Osteocyte (in vitro differentiated cells): Measurements from ENCODE around the gene E4F1. TPM values are rescaled to one million over a fixed set of nuclear protein-coding genes. Genes with fewer than 3 reads are reported as not detected.

Source experiments
- DNase-seq: peaks from one replicate; pipeline ENCODE4 v3.0.0; 2021; ENCODE audit warnings: mixed read lengths; ENCODE audit not compliant: unreplicated experiment; ENCODE audit errors: extremely low spot score
- H3K27ac Mint-ChIP-seq: one replicate; pipeline ENCODE4 v1.8.0; 2021; ENCODE audit warnings: mild to moderate bottlenecking, mixed read lengths; ENCODE audit not compliant: unreplicated experiment
- H3K27me3 Mint-ChIP-seq: one replicate; pipeline ENCODE4 v1.8.0; 2021; ENCODE audit warnings: mixed read lengths; ENCODE audit not compliant: unreplicated experiment
- H3K36me3 Mint-ChIP-seq: one replicate; pipeline ENCODE4 v1.8.0; 2021; ENCODE audit warnings: mixed read lengths; ENCODE audit not compliant: unreplicated experiment
- H3K4me1 Mint-ChIP-seq: one replicate; pipeline ENCODE4 v1.8.0; 2021; ENCODE audit warnings: mixed read lengths; ENCODE audit not compliant: unreplicated experiment
- H3K4me3 Mint-ChIP-seq: one replicate; pipeline ENCODE4 v1.8.0; 2021; ENCODE audit warnings: mild to moderate bottlenecking, moderate library complexity, mixed read lengths; ENCODE audit not compliant: unreplicated experiment
- H3K9me3 Mint-ChIP-seq: one replicate; pipeline ENCODE4 v1.8.0; 2021; ENCODE audit warnings: mixed read lengths; ENCODE audit not compliant: unreplicated experiment
- total RNA-seq: library from RNA; stranded (reverse); gene quantifications from 2 replicates; pipeline ENCODE4 v1.2.1, GENCODE V29; 2021
- TF ChIP-seq, protein P1 (sequence below): fragments of 200-600 bp; sonication (generic); IDR thresholded peaks from 2 replicates; pipeline ENCODE4 v1.5.0; 2021; ENCODE audit warnings: antibody characterized with exemption, mild to moderate bottlenecking, moderate library complexity

E4F1 gene
- total RNA-seq, 1 donor from 2014 or later: 26.9 TPM

GRCh38 chr16:2179576-2179975 is 43.8 kb upstream of the E4F1 start:
- Mint-ChIP-seq H3K9me3 (no peaks in the 10 kb centered on the region), H3K27me3 (no peaks in the 10 kb centered on the region), H3K4me1 (no peaks in the 10 kb centered on the region), H3K36me3 (peaks cover 9% of the 10 kb centered on the region), H3K27ac (no peak overlapping the region), H3K4me3 (no peak overlapping the region)
- TF ChIP-seq, protein P1, sequence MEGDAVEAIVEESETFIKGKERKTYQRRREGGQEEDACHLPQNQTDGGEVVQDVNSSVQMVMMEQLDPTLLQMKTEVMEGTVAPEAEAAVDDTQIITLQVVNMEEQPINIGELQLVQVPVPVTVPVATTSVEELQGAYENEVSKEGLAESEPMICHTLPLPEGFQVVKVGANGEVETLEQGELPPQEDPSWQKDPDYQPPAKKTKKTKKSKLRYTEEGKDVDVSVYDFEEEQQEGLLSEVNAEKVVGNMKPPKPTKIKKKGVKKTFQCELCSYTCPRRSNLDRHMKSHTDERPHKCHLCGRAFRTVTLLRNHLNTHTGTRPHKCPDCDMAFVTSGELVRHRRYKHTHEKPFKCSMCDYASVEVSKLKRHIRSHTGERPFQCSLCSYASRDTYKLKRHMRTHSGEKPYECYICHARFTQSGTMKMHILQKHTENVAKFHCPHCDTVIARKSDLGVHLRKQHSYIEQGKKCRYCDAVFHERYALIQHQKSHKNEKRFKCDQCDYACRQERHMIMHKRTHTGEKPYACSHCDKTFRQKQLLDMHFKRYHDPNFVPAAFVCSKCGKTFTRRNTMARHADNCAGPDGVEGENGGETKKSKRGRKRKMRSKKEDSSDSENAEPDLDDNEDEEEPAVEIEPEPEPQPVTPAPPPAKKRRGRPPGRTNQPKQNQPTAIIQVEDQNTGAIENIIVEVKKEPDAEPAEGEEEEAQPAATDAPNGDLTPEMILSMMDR: no peak
- no peak for DNase-seq

DNA sequence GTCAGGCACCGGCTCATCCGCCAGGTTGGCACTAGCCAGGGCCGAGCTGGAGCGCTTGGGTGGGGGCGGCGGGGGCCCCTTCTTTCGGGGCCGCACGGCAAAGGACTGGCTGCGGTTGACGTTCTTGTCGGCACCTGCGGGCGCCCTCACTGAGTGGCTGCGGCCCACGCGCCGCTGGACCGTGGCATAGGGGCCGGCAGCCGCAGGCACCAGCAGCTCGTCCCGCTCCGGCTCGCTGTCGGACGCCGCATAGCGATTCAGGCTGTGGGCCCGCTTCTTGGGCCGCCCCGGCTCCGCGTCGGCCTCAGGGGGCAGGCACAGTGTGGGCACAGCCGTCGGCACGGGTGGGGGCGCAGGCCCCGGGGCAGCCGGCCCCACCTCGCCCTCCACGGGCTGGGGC is 42.9 kb upstream of the E4F1 start:
- no peaks in the 10 kb centered on the region for H3K9me3 Mint-ChIP-seq
- no peak for DNase-seq
- no peaks in the 10 kb centered on the region for H3K4me1 Mint-ChIP-seq
- H3K27me3 Mint-ChIP-seq: no peaks in the 10 kb centered on the region
- TF ChIP-seq, protein P1: no peak
- H3K36me3 Mint-ChIP-seq: peaks cover 8% of the 10 kb centered on the region
- H3K27ac Mint-ChIP-seq: no peak overlapping the region
- no peak overlapping the region for H3K4me3 Mint-ChIP-seq

- TF ChIP-seq, protein P1: no peak
- no peak overlapping the region for H3K4me3 Mint-ChIP-seq
- H3K27ac Mint-ChIP-seq: no peak overlapping the region
- no peaks in the 10 kb centered on the region for H3K27me3 Mint-ChIP-seq
- no peaks in the 10 kb centered on the region for H3K9me3 Mint-ChIP-seq
- no peaks in the 10 kb centered on the region for H3K4me1 Mint-ChIP-seq
- no peak for DNase-seq
- H3K36me3 Mint-ChIP-seq: peaks cover 3% of the 10 kb centered on the region
Measured at GRCh38 chr16:2180962-2181923, 42.1 kb upstream of the E4F1 start.

DNA sequence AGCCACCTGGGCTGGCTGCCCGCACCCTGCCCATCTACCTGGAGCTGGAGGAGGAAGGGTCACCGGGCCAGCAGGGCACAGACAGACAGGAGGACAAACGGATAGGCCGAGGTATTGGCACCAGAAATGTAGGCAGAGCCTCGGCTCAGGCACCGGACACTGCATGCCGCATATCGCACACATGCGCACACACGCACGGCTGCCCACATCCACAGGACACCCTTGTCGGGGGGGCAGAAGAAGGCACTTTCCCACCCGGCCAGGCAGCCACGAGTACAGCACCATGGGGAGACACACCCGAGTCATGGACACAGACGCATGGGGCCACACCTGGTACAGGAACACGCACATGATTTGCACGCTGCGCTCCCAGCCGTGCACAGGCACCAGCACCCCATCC is 41.4 kb upstream of the E4F1 start:
- no peak for DNase-seq
- Mint-ChIP-seq H3K27me3 (no peaks in the 10 kb centered on the region), H3K4me3 (no peak overlapping the region), H3K9me3 (no peaks in the 10 kb centered on the region), H3K36me3 (peaks cover 2% of the 10 kb centered on the region), H3K4me1 (no peaks in the 10 kb centered on the region), H3K27ac (no peak overlapping the region)
- TF ChIP-seq, protein P1: no peak

DNA sequence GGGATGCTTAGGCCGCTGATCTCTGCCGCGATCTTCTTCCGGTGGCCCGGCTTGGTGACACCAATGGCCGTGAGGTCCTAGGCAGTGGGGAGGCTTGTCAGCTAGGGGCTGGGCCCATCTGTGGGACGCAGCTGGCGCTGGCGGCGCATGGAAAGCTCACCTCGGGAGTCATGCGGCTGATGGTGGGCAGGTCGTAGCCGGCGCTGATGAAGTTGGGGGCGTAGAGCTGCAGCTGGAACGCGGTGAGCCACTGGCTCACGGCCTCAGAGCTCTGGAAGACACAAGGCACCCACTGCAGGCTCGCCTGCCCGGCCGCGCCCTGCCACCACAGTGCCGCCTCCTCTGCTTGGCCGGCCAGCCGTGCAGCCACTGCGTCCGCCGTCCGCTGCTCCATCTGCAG is 39.7 kb upstream of the E4F1 start:
- no peaks in the 10 kb centered on the region for H3K36me3 Mint-ChIP-seq
- no peaks in the 10 kb centered on the region for H3K27me3 Mint-ChIP-seq
- TF ChIP-seq, protein P1: no peak
- no peak overlapping the region for H3K27ac Mint-ChIP-seq
- H3K4me3 Mint-ChIP-seq: no peak overlapping the region
- H3K4me1 Mint-ChIP-seq: no peaks in the 10 kb centered on the region
- no peak for DNase-seq
- no peaks in the 10 kb centered on the region for H3K9me3 Mint-ChIP-seq
